ENCODE measurements around the gene TNFRSF12A. TPM values are rescaled to one million over a fixed set of nuclear protein-coding genes. Genes with fewer than 3 reads are reported as not detected.

TNFRSF12A gene
- total and polyA plus RNA-seq, 9 of the 15 experiments (the other 6 are each of a cell fraction or from before 2014, with no cell fraction given) = 0.41 to 61.8 (median 26.5) TPM

DNA sequence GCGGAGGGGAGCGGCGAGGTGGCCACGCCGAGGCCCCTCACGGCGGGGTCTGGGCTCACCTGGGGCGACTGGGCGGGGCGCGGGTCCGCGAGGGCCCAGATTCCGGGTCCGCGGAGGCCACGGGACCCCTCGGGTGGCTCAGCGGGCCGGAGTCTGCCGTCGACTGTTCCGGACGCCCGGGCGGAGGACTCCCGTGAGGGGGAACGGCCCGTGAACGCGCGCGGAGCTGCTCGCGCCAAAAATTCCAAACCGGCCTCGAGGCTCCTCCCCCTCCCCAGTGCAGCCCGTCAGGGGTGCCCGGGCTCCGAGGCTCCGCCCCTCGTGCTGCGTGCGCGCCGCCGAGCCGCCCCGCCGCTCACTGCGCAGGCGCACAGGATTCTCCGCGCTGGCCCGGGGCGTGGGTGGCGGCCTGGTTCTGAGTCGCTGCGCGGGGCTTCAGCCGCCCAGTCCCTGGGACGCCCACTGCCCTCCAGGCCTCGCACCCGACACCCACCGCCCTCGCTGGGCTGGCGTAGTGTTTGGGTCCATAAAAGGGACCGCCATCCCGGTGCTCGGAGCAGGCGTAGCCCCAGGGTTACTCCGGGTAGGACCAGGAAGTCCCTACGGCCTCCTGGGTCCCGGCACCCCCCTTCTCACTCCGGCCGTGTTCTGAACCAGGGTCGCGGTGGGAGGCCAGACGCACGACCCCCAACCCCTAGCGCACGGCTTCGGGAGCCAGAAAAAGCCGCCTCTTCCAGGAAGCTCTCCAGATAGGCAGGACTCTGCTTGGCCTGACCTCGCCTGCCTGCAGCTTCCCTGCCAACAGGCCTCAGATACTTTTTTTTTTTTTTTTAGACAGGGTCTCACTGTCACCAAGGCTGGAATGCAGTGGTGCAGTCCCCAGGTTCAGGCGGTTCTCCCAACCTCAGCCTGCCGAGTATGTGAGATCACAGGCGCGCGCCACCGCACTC, 39.7 kb upstream of the TNFRSF12A start, which contains the start of gene PKMYT1 (continued):
- TF ChIP-seq E2F1 (CRISPR knock-in tag; IDR thresholded peaks at IDR 0.05) (peak; percentile 84), XRCC4 (IDR thresholded peaks at IDR 0.05; ENCODE audit: extremely low read depth, insufficient read depth, insufficient read length) (no peak), RNF2 (IDR thresholded peaks at IDR 0.05) (no peak), EHMT2 (IDR thresholded peaks at IDR 0.05) (no peak), ZNF583 (CRISPR knock-in tag; IDR thresholded peaks at IDR 0.05) (peak; percentile 69; the same call in 1 of the 2 replicates), HNRNPLL (IDR thresholded peaks at IDR 0.05; ENCODE audit: low read depth, low read length, poor library complexity, severe bottlenecking) (no peak), RBFOX2 (IDR thresholded peaks at IDR 0.05; ENCODE audit: low read depth, low read length) (peak; percentile 86), ZC3H4 (CRISPR knock-in tag; IDR thresholded peaks at IDR 0.05; ENCODE audit: borderline replicate concordance) (peak; percentile 91; the same call in 1 of the 2 replicates), ZNF316 (IDR thresholded peaks at IDR 0.05) (no peak), POLR2B (IDR thresholded peaks at IDR 0.05; ENCODE audit: low read depth, partially characterized antibody) (peak; percentile 86), ZKSCAN1 (IDR thresholded peaks at IDR 0.05; ENCODE audit: low read depth, low read length) (0 out of 2 replicates have a peak, but pooled peaks have one; percentile 4), ZNF436 (CRISPR knock-in tag; IDR thresholded peaks at IDR 0.05) (peak; percentile 85), ZNF124 (CRISPR knock-in tag; IDR thresholded peaks at IDR 0.05) (no peak)
- TF ChIP-seq, protein P1, sequence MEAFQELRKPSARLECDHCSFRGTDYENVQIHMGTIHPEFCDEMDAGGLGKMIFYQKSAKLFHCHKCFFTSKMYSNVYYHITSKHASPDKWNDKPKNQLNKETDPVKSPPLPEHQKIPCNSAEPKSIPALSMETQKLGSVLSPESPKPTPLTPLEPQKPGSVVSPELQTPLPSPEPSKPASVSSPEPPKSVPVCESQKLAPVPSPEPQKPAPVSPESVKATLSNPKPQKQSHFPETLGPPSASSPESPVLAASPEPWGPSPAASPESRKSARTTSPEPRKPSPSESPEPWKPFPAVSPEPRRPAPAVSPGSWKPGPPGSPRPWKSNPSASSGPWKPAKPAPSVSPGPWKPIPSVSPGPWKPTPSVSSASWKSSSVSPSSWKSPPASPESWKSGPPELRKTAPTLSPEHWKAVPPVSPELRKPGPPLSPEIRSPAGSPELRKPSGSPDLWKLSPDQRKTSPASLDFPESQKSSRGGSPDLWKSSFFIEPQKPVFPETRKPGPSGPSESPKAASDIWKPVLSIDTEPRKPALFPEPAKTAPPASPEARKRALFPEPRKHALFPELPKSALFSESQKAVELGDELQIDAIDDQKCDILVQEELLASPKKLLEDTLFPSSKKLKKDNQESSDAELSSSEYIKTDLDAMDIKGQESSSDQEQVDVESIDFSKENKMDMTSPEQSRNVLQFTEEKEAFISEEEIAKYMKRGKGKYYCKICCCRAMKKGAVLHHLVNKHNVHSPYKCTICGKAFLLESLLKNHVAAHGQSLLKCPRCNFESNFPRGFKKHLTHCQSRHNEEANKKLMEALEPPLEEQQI (IDR thresholded peaks at IDR 0.05) = no peak
- TF ChIP-seq, protein P2, sequence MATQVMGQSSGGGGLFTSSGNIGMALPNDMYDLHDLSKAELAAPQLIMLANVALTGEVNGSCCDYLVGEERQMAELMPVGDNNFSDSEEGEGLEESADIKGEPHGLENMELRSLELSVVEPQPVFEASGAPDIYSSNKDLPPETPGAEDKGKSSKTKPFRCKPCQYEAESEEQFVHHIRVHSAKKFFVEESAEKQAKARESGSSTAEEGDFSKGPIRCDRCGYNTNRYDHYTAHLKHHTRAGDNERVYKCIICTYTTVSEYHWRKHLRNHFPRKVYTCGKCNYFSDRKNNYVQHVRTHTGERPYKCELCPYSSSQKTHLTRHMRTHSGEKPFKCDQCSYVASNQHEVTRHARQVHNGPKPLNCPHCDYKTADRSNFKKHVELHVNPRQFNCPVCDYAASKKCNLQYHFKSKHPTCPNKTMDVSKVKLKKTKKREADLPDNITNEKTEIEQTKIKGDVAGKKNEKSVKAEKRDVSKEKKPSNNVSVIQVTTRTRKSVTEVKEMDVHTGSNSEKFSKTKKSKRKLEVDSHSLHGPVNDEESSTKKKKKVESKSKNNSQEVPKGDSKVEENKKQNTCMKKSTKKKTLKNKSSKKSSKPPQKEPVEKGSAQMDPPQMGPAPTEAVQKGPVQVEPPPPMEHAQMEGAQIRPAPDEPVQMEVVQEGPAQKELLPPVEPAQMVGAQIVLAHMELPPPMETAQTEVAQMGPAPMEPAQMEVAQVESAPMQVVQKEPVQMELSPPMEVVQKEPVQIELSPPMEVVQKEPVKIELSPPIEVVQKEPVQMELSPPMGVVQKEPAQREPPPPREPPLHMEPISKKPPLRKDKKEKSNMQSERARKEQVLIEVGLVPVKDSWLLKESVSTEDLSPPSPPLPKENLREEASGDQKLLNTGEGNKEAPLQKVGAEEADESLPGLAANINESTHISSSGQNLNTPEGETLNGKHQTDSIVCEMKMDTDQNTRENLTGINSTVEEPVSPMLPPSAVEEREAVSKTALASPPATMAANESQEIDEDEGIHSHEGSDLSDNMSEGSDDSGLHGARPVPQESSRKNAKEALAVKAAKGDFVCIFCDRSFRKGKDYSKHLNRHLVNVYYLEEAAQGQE (IDR thresholded peaks at IDR 0.05; ENCODE audit: borderline replicate concordance) = no peak
- TF ChIP-seq, protein P2 (CRISPR knock-in tag; IDR thresholded peaks at IDR 0.05; ENCODE audit: low read depth) = 0 out of 2 replicates have a peak, but pooled peaks have one; percentile 59

Measured in K562 (cell line).